ENCODE results near the gene DHRS1.
"Not testable (repeated sequence)": the region's sequence is repeated elsewhere in the genome, so short reads cannot be mapped to it uniquely, and the experiment has no call there.

The DHRS1 gene

GRCh38 chr14:24334431-24335291 lies 35.1 kb upstream of the DHRS1 start, which contains the start of gene ADCY4:
ADCY4 (minus strand) TSS chr14:24335071; CDS start chr14:24334652, 419 bp downstream.
- H3K36me3 ChIP-seq (ENCODE audit: control insufficient read depth, insufficient read depth, low read length): peaks cover 2% of the 10 kb centered on the region
- H3K4me1 ChIP-seq (ENCODE audit: control insufficient read depth, insufficient read depth, low read length): no peaks in the 10 kb centered on the region
- H3K27me3 ChIP-seq (ENCODE audit: control insufficient read depth, insufficient read depth, low read length): peaks cover 13% of the 10 kb centered on the region
- H3K9ac ChIP-seq (ENCODE audit: low read length): no peak within 1 kb of the TSS
- peak within 1 kb of the TSS; percentile 50 for H3K4me3 ChIP-seq (ENCODE audit: low read length)
- no peak within 1 kb of the TSS for H3K27ac ChIP-seq (ENCODE audit: low read depth, low read length)

GRCh38 chr14:24332268-24332993 lies 32.9 kb upstream of the DHRS1 start:
- H3K9ac ChIP-seq (ENCODE audit: low read length): no peak overlapping the region
- H3K4me3 ChIP-seq (ENCODE audit: low read length): peak overlapping the region; percentile 43
- no peak overlapping the region for H3K27ac ChIP-seq (ENCODE audit: low read depth, low read length)
- no peaks in the 10 kb centered on the region for H3K4me1 ChIP-seq (ENCODE audit: control insufficient read depth, insufficient read depth, low read length)
- H3K27me3 ChIP-seq (ENCODE audit: control insufficient read depth, insufficient read depth, low read length): peaks cover 13% of the 10 kb centered on the region
- no peaks in the 10 kb centered on the region for H3K36me3 ChIP-seq (ENCODE audit: control insufficient read depth, insufficient read depth, low read length)

- Histone ChIP-seq H3K9ac (ENCODE audit: low read length) (no peak overlapping the region), H3K4me1 (ENCODE audit: control insufficient read depth, insufficient read depth, low read length) (no peaks in the 10 kb centered on the region), H3K36me3 (ENCODE audit: control insufficient read depth, insufficient read depth, low read length) (no peaks in the 10 kb centered on the region), H3K27ac (ENCODE audit: low read depth, low read length) (no peak overlapping the region), H3K4me3 (ENCODE audit: low read length) (no peak overlapping the region), H3K27me3 (ENCODE audit: control insufficient read depth, insufficient read depth, low read length) (peaks cover 13% of the 10 kb centered on the region)
Observed at GRCh38 chr14:24331731-24332267, 32.2 kb upstream of the DHRS1 start.

GRCh38 chr14:24330973-24331674 lies 31.5 kb upstream of the DHRS1 start:
- peaks cover 13% of the 10 kb centered on the region for H3K27me3 ChIP-seq (ENCODE audit: control insufficient read depth, insufficient read depth, low read length)
- no peak overlapping the region for H3K4me3 ChIP-seq (ENCODE audit: low read length)
- no peaks in the 10 kb centered on the region for H3K4me1 ChIP-seq (ENCODE audit: control insufficient read depth, insufficient read depth, low read length)
- no peak overlapping the region for H3K9ac ChIP-seq (ENCODE audit: low read length)
- no peak overlapping the region for H3K27ac ChIP-seq (ENCODE audit: low read depth, low read length)
- H3K36me3 ChIP-seq (ENCODE audit: control insufficient read depth, insufficient read depth, low read length): no peaks in the 10 kb centered on the region

- Histone ChIP-seq H3K9ac (ENCODE audit: low read length) (no peak overlapping the region), H3K36me3 (ENCODE audit: control insufficient read depth, insufficient read depth, low read length) (no peaks in the 10 kb centered on the region), H3K4me1 (ENCODE audit: control insufficient read depth, insufficient read depth, low read length) (no peaks in the 10 kb centered on the region), H3K4me3 (ENCODE audit: low read length) (no peak overlapping the region), H3K27me3 (ENCODE audit: control insufficient read depth, insufficient read depth, low read length) (peaks cover 7% of the 10 kb centered on the region), H3K27ac (ENCODE audit: low read depth, low read length) (no peak overlapping the region)
Observed at GRCh38 chr14:24329736-24330135, 30.2 kb upstream of the DHRS1 start.

GRCh38 chr14:24329073-24329663 lies 29.6 kb upstream of the DHRS1 start:
- Histone ChIP-seq H3K4me1 (ENCODE audit: control insufficient read depth, insufficient read depth, low read length) (no peaks in the 10 kb centered on the region), H3K27me3 (ENCODE audit: control insufficient read depth, insufficient read depth, low read length) (peaks cover 4% of the 10 kb centered on the region), H3K4me3 (ENCODE audit: low read length) (no peak overlapping the region), H3K27ac (ENCODE audit: low read depth, low read length) (no peak overlapping the region), H3K9ac (ENCODE audit: low read length) (no peak overlapping the region), H3K36me3 (ENCODE audit: control insufficient read depth, insufficient read depth, low read length) (no peaks in the 10 kb centered on the region)

- not testable (repeated sequence) for H3K36me3 ChIP-seq (ENCODE audit: control insufficient read depth, insufficient read depth, low read length); H3K4me1 ChIP-seq (ENCODE audit: control insufficient read depth, insufficient read depth, low read length); H3K27me3 ChIP-seq (ENCODE audit: control insufficient read depth, insufficient read depth, low read length); H3K9ac ChIP-seq (ENCODE audit: low read length); H3K27ac ChIP-seq (ENCODE audit: low read depth, low read length); H3K4me3 ChIP-seq (ENCODE audit: low read length)
Observed at GRCh38 chr14:24327914-24328313, 28.3 kb upstream of the DHRS1 start.

- no peaks in the 10 kb centered on the region for H3K4me1 ChIP-seq (ENCODE audit: control insufficient read depth, insufficient read depth, low read length)
- no peak overlapping the region for H3K27ac ChIP-seq (ENCODE audit: low read depth, low read length)
- H3K27me3 ChIP-seq (ENCODE audit: control insufficient read depth, insufficient read depth, low read length): peaks cover 3% of the 10 kb centered on the region
- no peak overlapping the region for H3K9ac ChIP-seq (ENCODE audit: low read length)
- H3K36me3 ChIP-seq (ENCODE audit: control insufficient read depth, insufficient read depth, low read length): no peaks in the 10 kb centered on the region
- H3K4me3 ChIP-seq (ENCODE audit: low read length): no peak overlapping the region
Observed at GRCh38 chr14:24327303-24327702, 27.7 kb upstream of the DHRS1 start.

GRCh38 chr14:24325963-24326362 lies 26.4 kb upstream of the DHRS1 start:
- Histone ChIP-seq H3K9ac (ENCODE audit: low read length) (no peak overlapping the region), H3K27ac (ENCODE audit: low read depth, low read length) (no peak overlapping the region), H3K36me3 (ENCODE audit: control insufficient read depth, insufficient read depth, low read length) (no peaks in the 10 kb centered on the region), H3K4me3 (ENCODE audit: low read length) (no peak overlapping the region), H3K27me3 (ENCODE audit: control insufficient read depth, insufficient read depth, low read length) (peaks cover 3% of the 10 kb centered on the region), H3K4me1 (ENCODE audit: control insufficient read depth, insufficient read depth, low read length) (no peaks in the 10 kb centered on the region)

- H3K9ac ChIP-seq (ENCODE audit: low read length): no peak overlapping the region
- H3K4me3 ChIP-seq (ENCODE audit: low read length): no peak overlapping the region
- H3K27me3 ChIP-seq (ENCODE audit: control insufficient read depth, insufficient read depth, low read length): peaks cover 3% of the 10 kb centered on the region
- no peak overlapping the region for H3K27ac ChIP-seq (ENCODE audit: low read depth, low read length)
- H3K36me3 ChIP-seq (ENCODE audit: control insufficient read depth, insufficient read depth, low read length): no peaks in the 10 kb centered on the region
- no peaks in the 10 kb centered on the region for H3K4me1 ChIP-seq (ENCODE audit: control insufficient read depth, insufficient read depth, low read length)
Observed at GRCh38 chr14:24325041-24325530, 25.5 kb upstream of the DHRS1 start.

- Histone ChIP-seq H3K4me3 (ENCODE audit: low read length) (no peak overlapping the region), H3K36me3 (ENCODE audit: control insufficient read depth, insufficient read depth, low read length) (no peaks in the 10 kb centered on the region), H3K27ac (ENCODE audit: low read depth, low read length) (no peak overlapping the region), H3K4me1 (ENCODE audit: control insufficient read depth, insufficient read depth, low read length) (no peaks in the 10 kb centered on the region), H3K9ac (ENCODE audit: low read length) (no peak overlapping the region), H3K27me3 (ENCODE audit: control insufficient read depth, insufficient read depth, low read length) (no peaks in the 10 kb centered on the region)
Observed at GRCh38 chr14:24324024-24324423, 24.4 kb upstream of the DHRS1 start.

GRCh38 chr14:24323341-24323740 lies 23.8 kb upstream of the DHRS1 start:
- Histone ChIP-seq H3K9ac (ENCODE audit: low read length) (no peak overlapping the region), H3K4me1 (ENCODE audit: control insufficient read depth, insufficient read depth, low read length) (no peaks in the 10 kb centered on the region), H3K36me3 (ENCODE audit: control insufficient read depth, insufficient read depth, low read length) (no peaks in the 10 kb centered on the region), H3K27me3 (ENCODE audit: control insufficient read depth, insufficient read depth, low read length) (no peaks in the 10 kb centered on the region), H3K4me3 (ENCODE audit: low read length) (no peak overlapping the region), H3K27ac (ENCODE audit: low read depth, low read length) (no peak overlapping the region)
